HepG2 (cell line): Measurements from ENCODE around the gene C2. TPM values are rescaled to one million over a fixed set of nuclear protein-coding genes. Genes with fewer than 3 reads are reported as not detected.

Experiments used
- ARID2 ChIP-seq: sonication (generic); formaldehyde crosslinking; IDR thresholded peaks from 2 replicates; pipeline ENCODE4 v1.8.1; 2022; ENCODE audit warnings: mild to moderate bottlenecking, missing genetic modification reagents, borderline replicate concordance
- HDAC1 ChIP-seq: sonication (generic); formaldehyde crosslinking; IDR thresholded peaks from 2 replicates; pipeline ENCODE4 v1.5.1; 2020; ENCODE audit warnings: mild to moderate bottlenecking, missing genetic modification reagents
- MYC ChIP-seq: sonication (generic); formaldehyde crosslinking; IDR thresholded peaks from 2 replicates; pipeline ENCODE4 v1.9.0; 2021; ENCODE audit warnings: missing genetic modification reagents, borderline replicate concordance
- TOPORS ChIP-seq: sonication (generic); formaldehyde crosslinking; IDR thresholded peaks from 2 replicates; pipeline ENCODE4 v1.8.0; 2023; ENCODE audit warnings: mild to moderate bottlenecking, missing genetic modification reagents
- ZFY ChIP-seq: sonication (generic); formaldehyde crosslinking; IDR thresholded peaks from 2 replicates; pipeline ENCODE4 v1.4.0; 2020; ENCODE audit warnings: missing genetic modification reagents
- ZNF451 ChIP-seq: sonication (generic); formaldehyde crosslinking; IDR thresholded peaks from 2 replicates; pipeline ENCODE4 v1.5.0; 2020; ENCODE audit warnings: mild to moderate bottlenecking, missing genetic modification reagents
- ZNF841 ChIP-seq: sonication (generic); formaldehyde crosslinking; IDR thresholded peaks from 2 replicates; pipeline ENCODE4 v1.8.1; 2023; ENCODE audit warnings: missing genetic modification reagents, borderline replicate concordance
- polyA plus RNA-seq, 8 experiments: library from polyadenylated mRNA; depleted of rRNA in 3 of 8; stranded (reverse) in 7 of 8; unstranded in 1 of 8; fragments of >200 nt; fragmentation: Illumina TruSeq in 4 of 8; extraction: Trizol in 4 of 8; gene quantifications; 2 replicates each; pipeline versions ENCODE4 v1.2.1 to v1.2.3, GENCODE V29; 2011 to 2016; ENCODE audit warnings: low read depth in 4 of 8, missing spikeins in 1 of 8, mixed read lengths in 1 of 8; ENCODE audit not compliant: insufficient read depth in 1 of 8
- total RNA-seq, 5 experiments: library from RNA; depleted of rRNA; stranded (reverse); fragments of >200 nt; fragmentation: Illumina TruSeq; extraction: Trizol; gene quantifications; 2 replicates each; pipeline ENCODE4 v1.2.3, GENCODE V29; 2016; ENCODE audit warnings: low read depth in 1 of 5
- TF ChIP-seq, protein P1 (sequence below): sonication (generic); formaldehyde crosslinking; IDR thresholded peaks from 2 replicates; pipeline ENCODE4 v1.5.1; 2020; ENCODE audit warnings: mild to moderate bottlenecking, missing genetic modification reagents, moderate library complexity

C2 gene
- total and polyA plus RNA-seq, 2 of the 13 experiments (the other 11 are each of a cell fraction or from before 2014, with no cell fraction given), result 165 to 307 TPM

DNA sequence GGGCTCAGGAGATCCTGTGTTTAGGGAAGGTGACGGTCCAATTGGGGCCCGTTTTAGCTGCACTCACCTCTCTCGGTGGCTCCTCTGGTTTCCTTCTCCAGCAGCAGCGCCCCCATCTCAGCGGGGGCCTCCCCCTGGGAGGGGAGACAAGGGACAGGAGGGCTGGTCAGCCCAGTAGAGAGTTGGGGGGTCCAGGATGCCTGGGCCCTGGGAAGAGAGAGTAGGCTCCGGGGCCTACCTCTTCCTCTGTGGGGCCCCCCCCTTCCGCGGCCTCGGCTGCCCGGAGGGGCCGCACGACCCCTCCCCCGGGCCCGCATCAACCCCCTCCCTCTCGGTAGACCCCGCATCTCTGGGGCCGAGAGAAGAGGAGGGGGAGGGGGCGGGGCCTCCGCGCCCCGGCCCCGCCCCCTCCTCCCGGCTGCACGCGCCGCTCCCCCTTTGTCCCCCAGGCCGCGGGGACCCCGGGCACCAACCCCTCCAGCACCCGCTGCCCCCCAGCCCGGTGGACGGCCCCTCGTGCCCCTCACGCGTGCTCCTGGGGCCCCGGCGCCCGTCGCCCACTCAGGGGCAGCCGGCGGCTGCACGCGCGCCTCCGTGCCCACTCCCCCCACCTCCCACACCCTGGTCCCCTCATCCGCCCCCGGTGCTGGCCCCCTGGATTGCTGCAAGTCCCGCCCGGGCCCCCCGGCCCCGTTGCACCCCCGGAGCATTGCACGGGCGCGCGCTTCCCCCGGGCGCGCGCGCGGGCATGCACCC lies 30.5 kb upstream of the C2 start (continued):
- TF ChIP-seq, protein P1, sequence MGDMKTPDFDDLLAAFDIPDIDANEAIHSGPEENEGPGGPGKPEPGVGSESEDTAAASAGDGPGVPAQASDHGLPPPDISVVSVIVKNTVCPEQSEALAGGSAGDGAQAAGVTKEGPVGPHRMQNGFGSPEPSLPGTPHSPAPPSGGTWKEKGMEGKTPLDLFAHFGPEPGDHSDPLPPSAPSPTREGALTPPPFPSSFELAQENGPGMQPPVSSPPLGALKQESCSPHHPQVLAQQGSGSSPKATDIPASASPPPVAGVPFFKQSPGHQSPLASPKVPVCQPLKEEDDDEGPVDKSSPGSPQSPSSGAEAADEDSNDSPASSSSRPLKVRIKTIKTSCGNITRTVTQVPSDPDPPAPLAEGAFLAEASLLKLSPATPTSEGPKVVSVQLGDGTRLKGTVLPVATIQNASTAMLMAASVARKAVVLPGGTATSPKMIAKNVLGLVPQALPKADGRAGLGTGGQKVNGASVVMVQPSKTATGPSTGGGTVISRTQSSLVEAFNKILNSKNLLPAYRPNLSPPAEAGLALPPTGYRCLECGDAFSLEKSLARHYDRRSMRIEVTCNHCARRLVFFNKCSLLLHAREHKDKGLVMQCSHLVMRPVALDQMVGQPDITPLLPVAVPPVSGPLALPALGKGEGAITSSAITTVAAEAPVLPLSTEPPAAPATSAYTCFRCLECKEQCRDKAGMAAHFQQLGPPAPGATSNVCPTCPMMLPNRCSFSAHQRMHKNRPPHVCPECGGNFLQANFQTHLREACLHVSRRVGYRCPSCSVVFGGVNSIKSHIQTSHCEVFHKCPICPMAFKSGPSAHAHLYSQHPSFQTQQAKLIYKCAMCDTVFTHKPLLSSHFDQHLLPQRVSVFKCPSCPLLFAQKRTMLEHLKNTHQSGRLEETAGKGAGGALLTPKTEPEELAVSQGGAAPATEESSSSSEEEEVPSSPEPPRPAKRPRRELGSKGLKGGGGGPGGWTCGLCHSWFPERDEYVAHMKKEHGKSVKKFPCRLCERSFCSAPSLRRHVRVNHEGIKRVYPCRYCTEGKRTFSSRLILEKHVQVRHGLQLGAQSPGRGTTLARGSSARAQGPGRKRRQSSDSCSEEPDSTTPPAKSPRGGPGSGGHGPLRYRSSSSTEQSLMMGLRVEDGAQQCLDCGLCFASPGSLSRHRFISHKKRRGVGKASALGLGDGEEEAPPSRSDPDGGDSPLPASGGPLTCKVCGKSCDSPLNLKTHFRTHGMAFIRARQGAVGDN, result peak; percentile 45
- TF ChIP-seq ZNF841 (CRISPR knock-in tag), result no peak
- peak; percentile 26; the same call in 1 of the 2 replicates for TF ChIP-seq HDAC1
- TF ChIP-seq TOPORS, result peak; percentile 23; the same call in 1 of the 2 replicates
- 0 out of 2 replicates have a peak, but pooled peaks have one; percentile 41 for TF ChIP-seq ARID2 (CRISPR knock-in tag)
- 0 out of 2 replicates have a peak, but pooled peaks have one; percentile 19 for TF ChIP-seq ZNF451 (CRISPR knock-in tag)
- 0 out of 2 replicates have a peak, but pooled peaks have one; percentile 28 for TF ChIP-seq MYC (CRISPR knock-in tag)
- TF ChIP-seq ZFY (CRISPR knock-in tag), result peak; percentile 34; the same call in 1 of the 2 replicates
